Keratinocyte (primary cell): Measurements from ENCODE around the gene SMLR1.

ENCODE experiments used
- EZH2 ChIP-seq: IDR thresholded peaks from one replicate; pipeline ENCODE4 v1.6.1; 2012; ENCODE audit warnings: inconsistent platforms, mild to moderate bottlenecking, low read length, moderate library complexity
- TF ChIP-seq, protein P1 (sequence below), 3 experiments: IDR thresholded peaks in 1 of 3; conservative IDR thresholded peaks in 1 of 3; optimal IDR thresholded peaks in 1 of 3; 2 replicates in 2 of 3; 3 replicates in 1 of 3; pipeline versions ENCODE3 to v1.5.1; 2011; ENCODE audit warnings: low read length in 3 of 3, mild to moderate bottlenecking in 3 of 3, moderate library complexity in 2 of 3, control low read depth in 1 of 3, inconsistent platforms in 1 of 3; ENCODE audit not compliant: insufficient read depth in 2 of 3; ENCODE audit errors: extremely low read depth in 1 of 3

GRCh38 chr6:130851026-130851425 lies 23.8 kb downstream of the SMLR1 start:
- TF ChIP-seq, protein P1, sequence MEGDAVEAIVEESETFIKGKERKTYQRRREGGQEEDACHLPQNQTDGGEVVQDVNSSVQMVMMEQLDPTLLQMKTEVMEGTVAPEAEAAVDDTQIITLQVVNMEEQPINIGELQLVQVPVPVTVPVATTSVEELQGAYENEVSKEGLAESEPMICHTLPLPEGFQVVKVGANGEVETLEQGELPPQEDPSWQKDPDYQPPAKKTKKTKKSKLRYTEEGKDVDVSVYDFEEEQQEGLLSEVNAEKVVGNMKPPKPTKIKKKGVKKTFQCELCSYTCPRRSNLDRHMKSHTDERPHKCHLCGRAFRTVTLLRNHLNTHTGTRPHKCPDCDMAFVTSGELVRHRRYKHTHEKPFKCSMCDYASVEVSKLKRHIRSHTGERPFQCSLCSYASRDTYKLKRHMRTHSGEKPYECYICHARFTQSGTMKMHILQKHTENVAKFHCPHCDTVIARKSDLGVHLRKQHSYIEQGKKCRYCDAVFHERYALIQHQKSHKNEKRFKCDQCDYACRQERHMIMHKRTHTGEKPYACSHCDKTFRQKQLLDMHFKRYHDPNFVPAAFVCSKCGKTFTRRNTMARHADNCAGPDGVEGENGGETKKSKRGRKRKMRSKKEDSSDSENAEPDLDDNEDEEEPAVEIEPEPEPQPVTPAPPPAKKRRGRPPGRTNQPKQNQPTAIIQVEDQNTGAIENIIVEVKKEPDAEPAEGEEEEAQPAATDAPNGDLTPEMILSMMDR (optimal IDR thresholded peaks at IDR 0.05 in 1 of 3, IDR thresholded peaks at IDR 0.05 in 1 of 3, conservative IDR thresholded peaks at IDR 0.05 in 1 of 3; ENCODE audit: extremely low read depth in 1 of 3, insufficient read depth in 2 of 3, low read length in 3 of 3), result no peak
- no peak for TF ChIP-seq EZH2
